COLO668 (cell line): ENCODE measurements around the gene KLHL12.

Source experiments
- DNase-seq: peaks from one replicate; lab custom pipeline; 2025; ENCODE audit not compliant: unreplicated experiment; lab: John Stamatoyannopoulos, UW

The KLHL12 gene

GRCh38 chr1:202844259-202844658 lies 82.8 kb downstream of the KLHL12 start:
- no peak for DNase-seq

GRCh38 chr1:202843081-202843480 lies 84.0 kb downstream of the KLHL12 start:
- no peak for DNase-seq
